ENCODE results near the gene KCNH8. TPM values are rescaled to one million over a fixed set of nuclear protein-coding genes. Genes with fewer than 3 reads are reported as not detected.

Gene KCNH8
- total RNA-seq, 4 donors from 2014 or later: 0.29 to 1.0 (median 0.42) TPM

DNA sequence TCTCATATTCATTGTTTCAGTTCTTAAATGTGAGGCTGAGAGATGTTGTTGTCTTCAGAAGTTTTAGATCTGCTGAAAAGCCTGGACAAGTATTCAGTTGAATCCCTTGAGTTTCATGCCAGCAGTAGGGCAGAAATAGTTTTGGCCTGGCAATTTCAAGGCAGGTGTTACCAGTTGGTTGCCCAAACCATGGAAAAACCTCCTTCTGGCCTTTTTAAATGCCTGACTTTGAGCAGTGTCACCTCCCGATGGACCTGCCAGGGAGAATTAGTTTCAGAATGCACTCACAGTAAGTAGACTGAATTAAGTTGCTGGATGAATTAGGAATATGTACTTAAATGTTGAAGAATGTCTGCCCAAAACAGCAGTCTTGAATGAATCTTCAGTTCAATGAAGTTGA, 383.1 kb downstream of the KCNH8 start:
- no peak for TF ChIP-seq POLR2A (IDR thresholded peaks at IDR 0.05)
- TF ChIP-seq, protein P1, sequence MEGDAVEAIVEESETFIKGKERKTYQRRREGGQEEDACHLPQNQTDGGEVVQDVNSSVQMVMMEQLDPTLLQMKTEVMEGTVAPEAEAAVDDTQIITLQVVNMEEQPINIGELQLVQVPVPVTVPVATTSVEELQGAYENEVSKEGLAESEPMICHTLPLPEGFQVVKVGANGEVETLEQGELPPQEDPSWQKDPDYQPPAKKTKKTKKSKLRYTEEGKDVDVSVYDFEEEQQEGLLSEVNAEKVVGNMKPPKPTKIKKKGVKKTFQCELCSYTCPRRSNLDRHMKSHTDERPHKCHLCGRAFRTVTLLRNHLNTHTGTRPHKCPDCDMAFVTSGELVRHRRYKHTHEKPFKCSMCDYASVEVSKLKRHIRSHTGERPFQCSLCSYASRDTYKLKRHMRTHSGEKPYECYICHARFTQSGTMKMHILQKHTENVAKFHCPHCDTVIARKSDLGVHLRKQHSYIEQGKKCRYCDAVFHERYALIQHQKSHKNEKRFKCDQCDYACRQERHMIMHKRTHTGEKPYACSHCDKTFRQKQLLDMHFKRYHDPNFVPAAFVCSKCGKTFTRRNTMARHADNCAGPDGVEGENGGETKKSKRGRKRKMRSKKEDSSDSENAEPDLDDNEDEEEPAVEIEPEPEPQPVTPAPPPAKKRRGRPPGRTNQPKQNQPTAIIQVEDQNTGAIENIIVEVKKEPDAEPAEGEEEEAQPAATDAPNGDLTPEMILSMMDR (IDR thresholded peaks at IDR 0.05): no peak
- intact Hi-C loops (cut with DNase I): no loop called here
- no peak overlapping the region for H3K27ac ChIP-seq
- no peaks in the 10 kb centered on the region for H3K9me3 ChIP-seq
- no peaks in the 10 kb centered on the region for H3K4me1 ChIP-seq
- H3K4me3 ChIP-seq (replicated peaks in 1 of 3): no peak overlapping the region
- no peak for DNase-seq
- H3K36me3 ChIP-seq: no peaks in the 10 kb centered on the region
- 79 to 84% methylated on average over 1 of the region's 1 CpG for WGBS, 2 donors
- H3K27me3 ChIP-seq: no peaks in the 10 kb centered on the region

- no peak for TF ChIP-seq POLR2A (IDR thresholded peaks at IDR 0.05)
- TF ChIP-seq, protein P1 (IDR thresholded peaks at IDR 0.05): no peak
- Histone ChIP-seq H3K4me3 (replicated peaks in 1 of 3) (no peak overlapping the region), H3K4me1 (no peaks in the 10 kb centered on the region), H3K9me3 (no peaks in the 10 kb centered on the region), H3K36me3 (no peaks in the 10 kb centered on the region), H3K27me3 (no peaks in the 10 kb centered on the region), H3K27ac (no peak overlapping the region)
- WGBS, 2 donors: 45 to 56% methylated on average over 2 of the region's 2 CpGs
- intact Hi-C loops (cut with DNase I): no loop called here
- no peak for DNase-seq
These were observed 391.4 kb downstream of the KCNH8 start for GRCh38 chr3:19539518-19540392.

- Histone ChIP-seq H3K9me3 (no peaks in the 10 kb centered on the region), H3K27me3 (no peaks in the 10 kb centered on the region), H3K36me3 (no peaks in the 10 kb centered on the region), H3K27ac (no peak overlapping the region), H3K4me3 (replicated peaks in 1 of 3) (no peak overlapping the region), H3K4me1 (no peaks in the 10 kb centered on the region)
- TF ChIP-seq, protein P1 (IDR thresholded peaks at IDR 0.05): no peak
- no peak for TF ChIP-seq POLR2A (IDR thresholded peaks at IDR 0.05)
- DNase-seq: no peak
- 78 to 82% methylated on average over 3 of the region's 3 CpGs for WGBS, 2 donors
- intact Hi-C loops (cut with DNase I): no loop called here
These were observed 392.2 kb downstream of the KCNH8 start for GRCh38 chr3:19540464-19540863.

DNA sequence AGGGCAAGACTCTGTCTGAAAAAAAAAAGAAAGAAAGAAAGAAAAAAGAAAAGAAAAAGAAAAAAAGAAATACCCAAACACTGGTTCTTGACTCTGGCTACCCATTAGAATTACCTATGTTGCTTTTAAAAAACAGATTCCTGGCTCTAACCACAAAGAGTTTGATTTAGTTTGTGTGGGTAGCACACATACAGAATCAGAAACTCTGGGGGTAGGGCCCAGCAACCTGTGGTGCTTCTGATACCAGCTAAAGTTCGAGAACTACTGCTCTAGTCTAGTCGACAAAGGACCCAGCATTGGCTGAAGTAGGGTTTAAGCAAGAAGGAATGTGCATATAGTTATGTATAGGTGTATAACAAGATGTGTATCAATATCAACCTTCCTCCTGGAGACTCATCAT, 393.0 kb downstream of the KCNH8 start:
- WGBS, 2 donors: 78 to 91% methylated on average over 2 of the region's 2 CpGs
- intact Hi-C loops (cut with DNase I): no loop called here
- Histone ChIP-seq H3K27me3 (no peaks in the 10 kb centered on the region), H3K4me1 (no peaks in the 10 kb centered on the region), H3K9me3 (no peaks in the 10 kb centered on the region), H3K36me3 (no peaks in the 10 kb centered on the region), H3K27ac (no peak overlapping the region), H3K4me3 (replicated peaks in 1 of 3) (no peak overlapping the region)
- no peak for DNase-seq
- TF ChIP-seq, protein P1 (IDR thresholded peaks at IDR 0.05): no peak
- TF ChIP-seq POLR2A (IDR thresholded peaks at IDR 0.05): no peak

- 24 to 32% methylated on average over 4 of the region's 4 CpGs for WGBS, 2 donors
- Histone ChIP-seq H3K4me3 (replicated peaks in 1 of 3) (no peak overlapping the region), H3K36me3 (no peaks in the 10 kb centered on the region), H3K27me3 (no peaks in the 10 kb centered on the region), H3K9me3 (no peaks in the 10 kb centered on the region), H3K4me1 (no peaks in the 10 kb centered on the region), H3K27ac (no peak overlapping the region)
- intact Hi-C loops (cut with DNase I): no loop called here
- no peak for TF ChIP-seq POLR2A (IDR thresholded peaks at IDR 0.05)
- TF ChIP-seq, protein P1 (IDR thresholded peaks at IDR 0.05): peak; percentile 20 to 76 (median 61)
- DNase-seq: peak; percentile 20 to 22
These were observed 395.0 kb downstream of the KCNH8 start for GRCh38 chr3:19543212-19543841.
